ENCODE data around the gene TFAP2A.
A peak's percentile ranks its signal among the peaks of the same experiment; 100 is the strongest.

The TFAP2A gene

DNA sequence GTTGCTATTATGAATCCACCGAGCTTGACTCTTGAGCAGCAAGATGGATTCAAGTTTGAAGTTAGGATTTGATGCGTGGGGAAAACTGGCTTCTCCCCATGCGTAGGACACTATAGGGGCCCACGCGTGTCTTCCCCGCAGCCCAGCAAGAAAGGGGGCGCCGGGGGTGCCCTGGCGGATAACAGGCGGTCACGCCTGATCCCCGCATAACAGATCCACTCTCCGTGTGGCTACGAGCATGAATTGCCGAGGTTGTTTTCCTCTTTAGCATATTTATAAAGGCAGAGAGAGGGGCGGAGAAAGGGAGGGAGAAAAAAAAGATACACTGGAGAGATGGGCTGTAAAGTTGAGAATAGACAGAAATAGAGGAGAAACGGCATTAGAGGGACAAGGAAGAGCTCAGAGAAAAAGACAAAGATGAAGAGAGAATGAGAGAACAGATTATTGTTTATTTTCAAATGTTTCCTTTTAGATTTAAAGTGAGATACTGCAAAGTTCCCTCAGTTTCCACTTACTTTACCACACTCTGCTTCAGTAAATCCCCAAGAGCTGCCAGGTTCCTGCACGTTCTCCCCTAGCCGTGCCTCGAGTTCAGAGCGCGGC lies 32.0 kb downstream of the TFAP2A start:
- TF ChIP-seq ARNT (IDR thresholded peaks at IDR 0.05): no peak
- TF ChIP-seq L3MBTL2 (conservative IDR thresholded peaks at IDR 0.05): no peak
- no peak for TF ChIP-seq ELF4 (IDR thresholded peaks at IDR 0.05)
- no peak for TF ChIP-seq NFRKB (IDR thresholded peaks at IDR 0.05)
- TF ChIP-seq BHLHE40 (IDR thresholded peaks at IDR 0.05; ENCODE audit: borderline replicate concordance): no peak
- TF ChIP-seq FOXK2 (IDR thresholded peaks at IDR 0.05): no peak
- no peak for TF ChIP-seq HDGF (IDR thresholded peaks at IDR 0.05; ENCODE audit: borderline replicate concordance)
- TF ChIP-seq SP1 (IDR thresholded peaks at IDR 0.05): no peak
- no peak for TF ChIP-seq FOXA1 (IDR thresholded peaks at IDR 0.05)
- no peak for TF ChIP-seq LEF1 (IDR thresholded peaks at IDR 0.05; ENCODE audit: borderline replicate concordance)
- ChIA-PET CTCF (no interaction called here), POLR2A (no interaction called here)
- no peak for DNase-seq (ENCODE audit: extremely low spot score)

- CTCF ChIA-PET: no interaction called here
- no peak for DNase-seq (ENCODE audit: extremely low spot score)
- TF ChIP-seq PKNOX1 (IDR thresholded peaks at IDR 0.05) (no peak), FOXK2 (IDR thresholded peaks at IDR 0.05) (no peak), LEF1 (IDR thresholded peaks at IDR 0.05; ENCODE audit: borderline replicate concordance) (no peak), ARNT (IDR thresholded peaks at IDR 0.05) (no peak), TARDBP (IDR thresholded peaks at IDR 0.05) (no peak), HDGF (IDR thresholded peaks at IDR 0.05; ENCODE audit: borderline replicate concordance) (no peak), BHLHE40 (IDR thresholded peaks at IDR 0.05; ENCODE audit: borderline replicate concordance) (no peak), L3MBTL2 (conservative IDR thresholded peaks at IDR 0.05) (no peak), FOXM1 (IDR thresholded peaks at IDR 0.05; ENCODE audit: borderline replicate concordance) (no peak), FOXA1 (IDR thresholded peaks at IDR 0.05) (no peak)
- POLR2A ChIA-PET: no interaction called here
These were observed 32.6 kb downstream of the TFAP2A start for GRCh38 chr6:10382322-10382721.

DNA sequence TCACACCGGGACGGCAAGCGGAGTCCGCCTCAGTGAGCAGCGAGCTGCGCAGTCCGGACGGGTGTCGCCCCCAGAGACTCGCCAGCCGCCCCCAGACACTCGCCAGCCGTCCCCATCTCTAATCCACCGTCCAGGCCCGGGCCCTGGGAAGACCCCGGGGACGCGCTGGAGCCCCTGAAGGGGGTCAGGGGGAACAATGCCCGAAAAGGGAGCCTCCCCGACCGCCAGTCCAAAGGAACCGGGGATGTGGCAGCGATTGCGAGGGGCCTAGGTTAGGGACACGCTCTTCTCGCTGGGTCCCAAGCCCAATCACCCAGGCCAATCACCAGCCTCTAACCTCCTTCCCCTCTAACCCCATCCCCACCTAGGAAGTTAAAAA lies 33.1 kb downstream of the TFAP2A start:
- TF ChIP-seq PKNOX1 (IDR thresholded peaks at IDR 0.05): no peak
- TF ChIP-seq FOXA1 (IDR thresholded peaks at IDR 0.05): no peak
- TF ChIP-seq SUZ12 (IDR thresholded peaks at IDR 0.05): no peak
- TF ChIP-seq FOXM1 (IDR thresholded peaks at IDR 0.05; ENCODE audit: borderline replicate concordance): no peak
- ChIA-PET POLR2A (no interaction called here), CTCF (no interaction called here)
- no peak for DNase-seq (ENCODE audit: extremely low spot score)

- no peak for DNase-seq (ENCODE audit: extremely low spot score)
- TF ChIP-seq FOXA1 (IDR thresholded peaks at IDR 0.05): no peak
- no peak for TF ChIP-seq CTBP1 (IDR thresholded peaks at IDR 0.05; ENCODE audit: borderline replicate concordance)
- POLR2A ChIA-PET: interaction anchor here (0.6 kb wide), 1 partner anchor 34 kb away, joined by 3 read pairs; the partner anchor contains the start of gene TFAP2A
- CTCF ChIA-PET: interaction anchor here (0.6 kb wide), 1 partner anchor 824 kb away, joined by 4 read pairs; no protein-coding TSS in a partner anchor
These were observed 33.6 kb downstream of the TFAP2A start for GRCh38 chr6:10381133-10381829.

- ChIA-PET CTCF (no interaction called here), POLR2A (no interaction called here)
- TF ChIP-seq NFRKB (IDR thresholded peaks at IDR 0.05) (no peak), FOXK2 (IDR thresholded peaks at IDR 0.05) (no peak), LEF1 (IDR thresholded peaks at IDR 0.05; ENCODE audit: borderline replicate concordance) (no peak), FOXM1 (IDR thresholded peaks at IDR 0.05; ENCODE audit: borderline replicate concordance) (no peak), ARNT (IDR thresholded peaks at IDR 0.05) (no peak)
- no peak for DNase-seq (ENCODE audit: extremely low spot score)
These were observed 39.4 kb downstream of the TFAP2A start for GRCh38 chr6:10375391-10375969.

- peak; percentile 71 for TF ChIP-seq PKNOX1 (IDR thresholded peaks at IDR 0.05)
- TF ChIP-seq SP1 (IDR thresholded peaks at IDR 0.05): no peak
- no peak for TF ChIP-seq LEF1 (IDR thresholded peaks at IDR 0.05; ENCODE audit: borderline replicate concordance)
- no peak for TF ChIP-seq ELF4 (IDR thresholded peaks at IDR 0.05)
- no peak for DNase-seq (ENCODE audit: extremely low spot score)
- ChIA-PET CTCF (no interaction called here), POLR2A (no interaction called here)
These were observed 41.1 kb downstream of the TFAP2A start for GRCh38 chr6:10373642-10374359.

DNA sequence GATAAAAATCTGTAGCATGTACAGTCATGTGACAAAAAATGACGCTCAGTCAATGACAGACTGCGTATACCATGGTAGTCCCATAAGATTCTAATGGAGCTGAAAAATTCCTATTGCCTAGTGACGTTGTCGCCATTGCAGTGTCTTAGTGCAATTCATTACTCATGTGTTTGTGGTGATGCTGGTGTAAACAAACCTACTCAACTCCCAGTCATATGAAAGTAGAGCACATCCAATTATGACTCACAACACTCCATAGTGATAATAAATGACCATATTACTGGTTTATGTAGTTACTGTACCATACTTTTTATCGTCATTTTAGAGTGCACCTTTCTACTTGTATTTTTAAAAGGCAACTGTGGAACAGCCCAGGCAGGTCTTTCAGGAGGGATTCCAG lies 45.0 kb downstream of the TFAP2A start:
- no peak for DNase-seq (ENCODE audit: extremely low spot score)
- ChIA-PET POLR2A (no interaction called here), CTCF (no interaction called here)
- TF ChIP-seq HDGF (IDR thresholded peaks at IDR 0.05; ENCODE audit: borderline replicate concordance) (no peak), NFRKB (IDR thresholded peaks at IDR 0.05) (no peak)
